Thyroid gland (tissue), 4 donors: Measurements from ENCODE around the gene OR5AK2.

Experiments used
- CTCF ChIP-seq, 6 experiments: fragments of 200-600 bp in 3 of 6; fragments of 450-650 bp in 3 of 6; sonication (generic) in 3 of 6; IDR thresholded peaks; one replicate each; pipeline ENCODE4 v1.5.1; 2016 to 2019; ENCODE audit warnings: antibody characterized with exemption in 6 of 6, mild to moderate bottlenecking in 2 of 6, inconsistent platforms in 1 of 6, moderate library complexity in 1 of 6
- POLR2A ChIP-seq, 2 donors: fragments of 450-650 bp; IDR thresholded peaks; one replicate each; pipeline ENCODE4 v1.6.1; 2017; ENCODE audit warnings: antibody characterized with exemption in 2 of 2, mild to moderate bottlenecking in 2 of 2, moderate library complexity in 1 of 2

GRCh38 chr11:57008373-57008772 is 19.7 kb downstream of the OR5AK2 start:
- TF ChIP-seq CTCF (IDR thresholded peaks at IDR 0.05) (no peak), POLR2A (IDR thresholded peaks at IDR 0.05) (no peak)
